GM20000 (cell line): ENCODE measurements around the gene C2CD2.

Experiments used
- DNase-seq: peaks from one replicate; pipeline ENCODE4 v3.0.0; 2012; ENCODE audit warnings: low spot score
- TF ChIP-seq, protein P1 (sequence below): IDR thresholded peaks from 2 replicates; pipeline ENCODE4 v1.5.1; 2012; ENCODE audit warnings: mild to moderate bottlenecking, control low read depth; ENCODE audit errors: extremely low read depth, missing control alignments

C2CD2 gene

DNA sequence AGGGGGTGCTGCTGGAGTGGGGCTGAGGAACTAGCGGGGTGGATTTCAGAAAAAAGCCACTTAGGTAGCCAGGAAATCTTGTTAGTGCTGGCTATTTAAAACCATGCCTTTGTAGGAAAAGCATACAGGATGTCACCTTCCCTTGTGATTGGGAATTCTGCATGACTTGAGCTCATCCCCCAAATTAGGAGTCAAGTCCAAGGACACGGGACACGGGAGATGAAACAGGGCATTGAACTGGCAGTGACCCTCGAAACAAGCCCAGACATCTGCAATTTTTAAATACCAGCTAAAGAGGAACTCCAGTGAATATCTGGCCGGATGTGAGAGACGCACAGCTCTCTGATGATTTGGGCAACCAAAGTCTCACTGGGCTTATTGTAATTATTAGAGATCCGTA is 32.8 kb downstream of the C2CD2 start:
- peak; percentile 57 for DNase-seq
- TF ChIP-seq, protein P1, sequence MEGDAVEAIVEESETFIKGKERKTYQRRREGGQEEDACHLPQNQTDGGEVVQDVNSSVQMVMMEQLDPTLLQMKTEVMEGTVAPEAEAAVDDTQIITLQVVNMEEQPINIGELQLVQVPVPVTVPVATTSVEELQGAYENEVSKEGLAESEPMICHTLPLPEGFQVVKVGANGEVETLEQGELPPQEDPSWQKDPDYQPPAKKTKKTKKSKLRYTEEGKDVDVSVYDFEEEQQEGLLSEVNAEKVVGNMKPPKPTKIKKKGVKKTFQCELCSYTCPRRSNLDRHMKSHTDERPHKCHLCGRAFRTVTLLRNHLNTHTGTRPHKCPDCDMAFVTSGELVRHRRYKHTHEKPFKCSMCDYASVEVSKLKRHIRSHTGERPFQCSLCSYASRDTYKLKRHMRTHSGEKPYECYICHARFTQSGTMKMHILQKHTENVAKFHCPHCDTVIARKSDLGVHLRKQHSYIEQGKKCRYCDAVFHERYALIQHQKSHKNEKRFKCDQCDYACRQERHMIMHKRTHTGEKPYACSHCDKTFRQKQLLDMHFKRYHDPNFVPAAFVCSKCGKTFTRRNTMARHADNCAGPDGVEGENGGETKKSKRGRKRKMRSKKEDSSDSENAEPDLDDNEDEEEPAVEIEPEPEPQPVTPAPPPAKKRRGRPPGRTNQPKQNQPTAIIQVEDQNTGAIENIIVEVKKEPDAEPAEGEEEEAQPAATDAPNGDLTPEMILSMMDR, result no peak

DNA sequence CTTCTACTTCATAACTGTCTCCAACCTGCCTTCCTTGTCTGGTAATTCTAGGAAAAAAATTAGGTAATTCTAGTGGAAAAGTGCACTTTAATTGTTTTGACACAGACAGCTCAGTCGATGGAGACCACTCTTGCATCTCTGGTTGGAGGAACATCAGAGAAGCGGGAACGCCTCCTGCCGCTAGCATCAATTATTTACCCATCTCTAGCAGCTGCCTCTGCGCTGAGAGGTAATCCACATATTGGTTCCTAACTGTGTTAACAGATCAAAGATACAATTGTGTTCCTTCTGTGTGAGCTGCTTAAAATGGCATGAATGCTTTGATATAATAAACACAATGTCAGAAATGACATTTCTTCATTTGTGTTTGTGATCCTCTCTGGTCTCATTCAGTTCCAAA is 33.3 kb downstream of the C2CD2 start:
- no peak for DNase-seq
- TF ChIP-seq, protein P1, result no peak

DNA sequence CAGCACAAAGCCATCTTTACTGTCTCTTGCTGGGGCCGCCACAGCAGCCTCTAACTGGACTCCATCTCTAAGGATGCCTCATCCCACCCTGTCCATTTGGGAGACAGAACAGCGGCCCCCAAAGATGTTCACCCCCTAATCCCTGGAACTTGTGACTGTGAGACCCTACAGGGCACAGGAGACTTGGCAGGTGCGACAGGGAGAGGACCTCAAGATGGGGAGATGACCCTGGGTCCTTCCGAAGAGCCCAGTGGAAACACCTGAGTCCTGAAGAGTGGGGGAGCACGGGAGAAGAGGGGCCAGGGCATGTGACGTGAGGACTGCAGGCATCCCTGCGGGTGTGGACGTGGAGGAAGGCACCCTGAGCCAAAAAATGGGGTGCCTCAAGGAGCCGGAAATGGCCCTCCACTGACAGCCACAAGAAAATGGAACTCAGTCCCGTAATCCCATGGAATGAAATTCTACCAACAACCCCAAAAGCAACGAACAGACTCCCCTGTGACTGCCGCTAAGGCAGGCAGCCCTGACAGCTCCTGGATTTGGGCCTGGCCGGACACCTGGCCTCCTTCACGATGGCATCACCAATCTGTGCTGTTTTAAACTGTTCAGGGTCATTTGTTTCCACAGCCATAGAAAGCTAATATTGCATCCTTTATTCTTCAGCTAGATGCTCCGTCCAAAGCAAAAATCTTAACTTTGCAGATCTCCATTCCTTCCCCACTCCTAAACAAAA is 34.0 kb downstream of the C2CD2 start:
- TF ChIP-seq, protein P1, result no peak
- no peak for DNase-seq

DNA sequence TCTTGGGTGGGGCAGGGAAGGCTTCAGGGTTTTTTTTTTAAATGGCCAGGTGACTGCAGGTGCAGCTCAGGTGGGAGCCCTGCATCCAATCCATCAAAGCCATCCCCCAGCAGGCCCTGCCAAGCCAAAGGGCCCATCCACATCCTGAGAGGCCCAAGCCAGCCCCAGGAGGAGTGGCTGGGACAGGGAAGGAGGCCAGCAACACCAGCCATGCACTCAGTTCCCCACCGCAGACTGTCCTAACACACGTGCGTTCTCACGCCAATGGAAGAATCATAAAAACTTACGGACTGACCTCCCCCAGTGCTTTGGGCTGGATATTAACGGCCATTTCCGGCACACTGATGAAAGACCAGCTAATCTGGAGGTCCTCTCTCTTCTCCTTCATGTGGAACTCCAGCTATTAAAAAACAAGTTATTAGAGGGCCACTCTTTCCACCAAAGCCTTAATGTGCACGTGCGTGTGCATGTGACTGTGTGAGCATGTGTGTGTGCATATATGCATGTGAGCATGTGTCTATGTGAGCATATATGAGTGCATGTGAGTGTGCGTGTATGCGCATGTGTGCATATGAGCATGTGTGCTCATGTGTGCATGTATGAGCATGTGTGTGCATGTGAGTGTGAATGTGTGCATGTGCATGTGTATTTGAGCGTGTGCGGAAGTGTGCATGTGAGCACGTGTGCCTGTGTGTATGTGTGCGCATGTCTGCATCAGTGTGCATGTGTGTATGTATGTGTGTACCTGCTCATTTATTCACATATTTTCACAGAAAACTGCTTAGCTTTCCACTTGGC is 35.1 kb downstream of the C2CD2 start:
- TF ChIP-seq, protein P1, result no peak
- no peak for DNase-seq

DNA sequence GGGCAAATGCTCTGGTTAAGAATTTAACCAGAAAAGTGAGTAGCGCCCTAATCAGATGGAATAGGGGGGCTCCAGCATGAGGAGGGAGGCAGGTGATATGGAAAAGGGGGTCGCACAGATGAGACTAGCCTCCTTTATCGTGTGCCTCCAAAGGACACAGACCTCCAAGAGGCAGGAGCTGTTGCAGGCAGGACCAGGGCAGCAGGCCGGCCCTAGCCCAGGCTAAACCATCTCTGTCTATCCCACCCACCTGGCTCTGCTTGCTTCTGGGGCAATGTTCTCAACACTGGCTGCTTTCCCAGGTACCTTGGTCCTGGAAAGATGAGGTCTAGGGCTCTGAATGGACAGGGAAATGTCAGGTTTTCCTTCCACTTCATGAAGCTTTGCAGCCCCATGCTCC is 36.3 kb downstream of the C2CD2 start:
- DNase-seq, result no peak
- TF ChIP-seq, protein P1, result no peak

DNA sequence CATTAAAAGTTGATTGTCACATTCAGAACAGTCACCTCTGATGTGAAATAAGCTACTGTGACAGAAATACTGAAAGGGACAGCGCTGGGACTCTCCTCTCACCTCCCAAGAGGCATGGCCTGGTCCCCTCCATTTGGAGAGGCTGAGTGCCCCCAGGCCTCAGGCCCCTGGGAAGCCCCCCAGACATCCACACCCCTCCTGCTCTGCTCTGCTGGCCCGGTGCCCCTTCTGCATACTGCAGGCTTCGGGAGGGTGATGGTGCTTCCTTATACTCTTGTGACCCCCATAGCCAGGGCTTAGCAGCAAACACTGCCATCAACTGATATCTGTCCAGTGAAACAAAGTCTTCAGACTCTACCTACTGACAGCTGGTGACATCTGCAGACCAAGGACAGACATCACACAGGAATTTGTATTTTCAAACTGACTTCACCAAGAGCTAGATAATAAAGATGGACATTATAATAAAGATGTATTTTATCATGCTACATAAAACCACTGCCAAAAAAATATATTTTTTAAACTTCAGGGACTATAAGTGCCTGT is 36.9 kb downstream of the C2CD2 start:
- TF ChIP-seq, protein P1, result no peak
- DNase-seq, result no peak

DNA sequence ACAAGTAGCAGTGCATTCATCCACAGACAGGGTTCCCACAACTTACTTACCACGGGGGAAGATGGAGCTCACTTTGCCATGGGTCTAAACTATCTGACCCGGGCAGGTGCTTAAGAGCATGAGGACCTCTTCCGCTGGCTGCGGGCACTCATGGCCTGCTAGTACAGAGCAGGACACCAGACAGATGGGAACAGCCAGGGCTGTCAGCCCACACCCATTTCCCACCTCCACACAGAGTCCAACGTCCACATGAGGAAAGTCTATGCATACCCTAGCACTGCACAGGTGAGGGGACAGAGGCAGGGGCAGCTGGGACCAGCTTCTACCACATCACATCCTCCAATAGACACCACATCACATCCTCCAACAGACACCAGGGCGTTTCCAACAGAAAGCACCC is 38.9 kb downstream of the C2CD2 start:
- TF ChIP-seq, protein P1, result no peak
- no peak for DNase-seq
